Mesangial cell (primary cell): Measurements from ENCODE around the gene PRTN3. TPM values are rescaled to one million over a fixed set of nuclear protein-coding genes. Genes with fewer than 3 reads are reported as not detected.

Source experiments
- total RNA-seq: library from RNA; depleted of rRNA; stranded (reverse); fragments of >200 nt; gene quantifications from 2 replicates; pipeline ENCODE4 v1.2.3, GENCODE V29; 2015

The PRTN3 gene
- not detected in 2 replicates for total RNA-seq

DNA sequence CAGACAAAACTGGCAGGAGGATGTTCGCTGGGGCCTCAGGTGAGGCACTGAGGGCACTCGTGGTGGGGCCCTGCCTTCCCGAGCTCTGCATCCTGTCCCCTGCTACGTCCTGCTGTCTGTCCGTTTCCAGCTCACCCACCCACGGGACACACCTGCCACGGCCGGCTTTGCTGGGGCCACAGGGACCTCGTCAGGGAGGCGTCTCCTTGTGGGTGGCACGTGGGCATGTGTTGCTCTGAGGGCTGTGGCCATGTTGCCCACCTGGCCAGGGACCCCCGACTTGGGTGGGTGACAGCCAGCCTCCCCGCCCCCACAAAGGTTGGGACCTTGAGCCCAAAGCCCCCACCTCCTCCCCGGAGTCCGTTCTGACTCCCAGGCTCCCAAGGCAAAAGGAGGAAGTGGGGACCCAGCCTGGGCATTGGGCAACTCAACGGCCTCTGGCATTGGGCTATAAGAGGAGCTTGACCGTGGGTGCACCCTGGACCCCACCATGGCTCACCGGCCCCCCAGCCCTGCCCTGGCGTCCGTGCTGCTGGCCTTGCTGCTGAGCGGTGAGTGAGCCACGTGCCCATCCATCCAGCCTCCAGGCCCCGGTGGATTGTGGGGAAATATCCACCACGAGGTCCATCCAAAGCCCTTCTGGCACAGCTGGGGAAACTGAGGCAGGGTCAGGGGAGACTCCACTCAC lies at the start of gene PRTN3:
PRTN3 (plus strand) TSS at position 481 of the 688 bp plus-strand sequence; CDS start at position 491, 10 bp downstream.

GRCh38 chr19:796692-797527 lies 43.9 kb upstream of the PRTN3 start, which contains the start of gene PTBP1:
Gene PTBP1 (plus strand): TSS chr19:797452. CDS start chr19:797498, 46 bp downstream.

DNA sequence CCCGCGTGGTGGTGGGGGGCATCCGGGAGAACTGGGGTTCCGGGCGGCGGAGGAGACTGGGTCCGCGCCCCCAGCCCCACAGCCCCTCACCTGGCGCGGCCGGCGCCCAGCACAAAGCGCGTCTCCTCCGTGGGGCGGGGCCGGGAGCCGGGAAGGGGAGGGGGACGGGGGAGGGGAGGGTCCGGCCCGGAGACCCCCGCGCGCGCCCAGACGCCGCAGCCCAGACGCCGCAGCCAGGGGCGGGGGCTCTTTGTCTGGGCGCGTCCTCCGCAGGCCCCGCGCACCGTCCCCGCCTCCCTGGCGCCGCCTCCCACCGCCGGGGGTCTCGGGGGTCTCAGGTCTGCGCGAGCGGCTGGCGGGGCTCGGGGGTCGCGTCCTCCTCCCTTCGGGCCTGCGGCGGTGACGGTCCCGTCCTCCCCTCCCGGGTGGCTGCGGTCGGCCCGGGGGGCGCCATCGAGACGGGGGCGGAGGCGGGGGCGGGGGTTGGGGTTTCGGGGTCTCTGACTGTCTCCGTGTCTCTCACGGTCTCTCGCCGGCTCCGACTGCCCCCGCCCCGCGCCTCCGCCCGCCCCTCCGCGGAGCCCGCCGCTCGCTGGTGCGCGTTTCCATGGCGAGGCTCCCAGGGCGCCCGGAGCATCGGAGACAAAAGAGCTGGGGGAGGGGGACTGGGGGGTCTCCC lies 18.8 kb upstream of the PRTN3 start, which contains the start of gene PLPPR3:
PLPPR3 (minus strand) TSS at position 131 of the 679 bp plus-strand sequence. CDS start 396 bp downstream, outside the sequence.

GRCh38 chr19:827710-828321 lies 13.0 kb upstream of the PRTN3 start, which contains the start of gene AZU1:
Gene AZU1 (plus strand): TSS chr19:827837. CDS start chr19:827847, 10 bp downstream.

GRCh38 chr19:852136-853013 lies 11.6 kb downstream of the PRTN3 start, which contains the start of gene ELANE:
Gene ELANE (plus strand): TSS chr19:852303. CDS start chr19:852329, 26 bp downstream.

DNA sequence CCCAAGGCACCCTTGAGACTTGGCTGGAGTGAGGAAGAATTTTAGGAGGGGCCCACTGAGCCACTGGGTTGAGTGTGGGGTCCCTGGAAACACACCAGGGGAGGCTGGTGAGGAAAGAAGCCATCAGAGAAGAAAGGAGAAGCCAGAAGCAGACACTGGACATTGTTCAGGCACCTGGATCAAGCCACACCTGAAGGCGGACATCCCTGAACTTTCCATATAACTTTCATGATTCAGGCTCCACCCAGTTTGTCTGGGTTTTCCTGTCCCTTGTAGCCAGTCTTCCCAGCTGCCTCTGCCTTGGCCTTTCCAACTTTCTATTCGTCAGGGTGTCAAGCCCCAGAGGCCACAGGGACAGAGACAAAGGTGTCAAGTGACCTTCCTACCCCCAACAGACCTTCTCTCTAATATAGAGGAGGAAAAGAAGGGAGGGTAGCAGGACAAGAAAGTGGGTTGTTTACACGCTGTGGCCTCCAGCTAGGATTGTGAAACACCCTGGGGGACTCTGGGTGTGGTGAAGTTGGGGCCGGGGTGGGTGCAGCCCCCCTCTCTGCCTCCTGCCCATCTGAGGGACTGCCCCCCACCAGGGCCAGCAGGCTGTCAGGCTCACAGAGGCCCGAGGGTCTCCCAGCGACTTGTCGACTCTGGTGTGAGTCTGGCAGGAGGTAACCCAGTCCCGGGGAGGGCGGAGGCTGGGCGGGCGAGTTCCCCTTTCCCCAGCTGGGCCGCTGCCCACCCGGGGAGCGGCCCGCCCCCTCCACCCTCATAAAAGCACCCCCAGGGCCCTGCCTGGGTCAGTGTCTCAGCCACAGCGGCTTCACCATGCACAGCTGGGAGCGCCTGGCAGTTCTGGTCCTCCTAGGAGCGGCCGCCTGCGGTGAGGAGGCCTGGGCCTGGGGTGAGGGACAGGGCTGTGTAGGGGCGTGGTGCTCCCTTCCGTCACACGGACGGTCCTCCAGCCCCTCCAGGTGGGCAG lies 18.4 kb downstream of the PRTN3 start, which contains the start of gene CFD:
CFD (plus strand) TSS at position 797 of the 976 bp plus-strand sequence; CDS start at position 823, 26 bp downstream.

GRCh38 chr19:892894-893689 lies 52.3 kb downstream of the PRTN3 start, which contains the start of the genes MED16 and RNU6-9:
Gene MED16 (minus strand): TSS chr19:893187. CDS start chr19:891131, 2,056 bp downstream.
Gene RNU6-9 (plus strand): TSS chr19:893484.

Other genes with a start within 250 kb of the PRTN3 start
- gene POLRMT, start 207.5 kb upstream of the PRTN3 start, total RNA-seq: 40.4 and 65.2 TPM in 2 replicates
- gene FGF22, start 201.1 kb upstream of the PRTN3 start, total RNA-seq: 0.16 and 0.51 TPM in 2 replicates
- gene RNF126, start 177.8 kb upstream of the PRTN3 start, total RNA-seq: 82.0 and 136 TPM in 2 replicates
- gene FSTL3, start 164.6 kb upstream of the PRTN3 start, total RNA-seq: 507 and 589 TPM in 2 replicates
- not detected in 2 replicates for gene PRSS57, start 145.5 kb upstream of the PRTN3 start, total RNA-seq
- gene PALM, start 132.1 kb upstream of the PRTN3 start, total RNA-seq: 6.0 and 75.6 TPM in 2 replicates
- 7.0 and 20.2 TPM in 2 replicates for gene MISP, start 89.9 kb upstream of the PRTN3 start, total RNA-seq
- gene PTBP1, start 43.5 kb upstream of the PRTN3 start, total RNA-seq: 230 and 407 TPM in 2 replicates
- gene PLPPR3, start 19.0 kb upstream of the PRTN3 start, total RNA-seq: 1.5 and 4.7 TPM in 2 replicates
- not detected in 2 replicates for gene AZU1, start 13.2 kb upstream of the PRTN3 start, total RNA-seq
- gene ELANE, start 11.3 kb downstream of the PRTN3 start, total RNA-seq: 0.63 TPM in 1 of 2 replicates, not detected in the other
- 0.81 and 7.0 TPM in 2 replicates for gene CFD, start 18.7 kb downstream of the PRTN3 start, total RNA-seq
- gene MED16, start 52.2 kb downstream of the PRTN3 start, total RNA-seq: 63.2 and 66.3 TPM in 2 replicates
- gene RNU6-9, start 52.5 kb downstream of the PRTN3 start, total RNA-seq: not detected in 2 replicates
- gene R3HDM4, start 72.2 kb downstream of the PRTN3 start, total RNA-seq: 45.5 and 61.0 TPM in 2 replicates
- 0.13 TPM in 1 of 2 replicates, not detected in the other for gene KISS1R, start 76.3 kb downstream of the PRTN3 start, total RNA-seq
- 22.1 and 24.1 TPM in 2 replicates for gene ARID3A, start 85.0 kb downstream of the PRTN3 start, total RNA-seq
- gene WDR18, start 143.3 kb downstream of the PRTN3 start, total RNA-seq: 91.8 and 108 TPM in 2 replicates
- 0.49 and 2.5 TPM in 2 replicates for gene GRIN3B, start 159.4 kb downstream of the PRTN3 start, total RNA-seq
- 165 and 187 TPM in 2 replicates for gene TMEM259, start 180.1 kb downstream of the PRTN3 start, total RNA-seq
- not detected in 2 replicates for gene RNU6-2, start 180.5 kb downstream of the PRTN3 start, total RNA-seq
- 407 and 539 TPM in 2 replicates for gene CNN2, start 185.6 kb downstream of the PRTN3 start, total RNA-seq
- 25.1 and 37.0 TPM in 2 replicates for gene ABCA7, start 199.1 kb downstream of the PRTN3 start, total RNA-seq
- gene ARHGAP45, start 226.2 kb downstream of the PRTN3 start, total RNA-seq: 3.1 and 4.8 TPM in 2 replicates